Smooth muscle cell (in vitro differentiated cells): ENCODE measurements around the gene C5AR2. TPM values are rescaled to one million over a fixed set of nuclear protein-coding genes. Genes with fewer than 3 reads are reported as not detected.

ENCODE experiments used
- DNase-seq: peaks from one replicate; lab custom pipeline; 2025; ENCODE audit not compliant: unreplicated experiment; lab: John Stamatoyannopoulos, UW
- H2AFZ ChIP-seq: fragments of 200-600 bp; sonication (generic); 2 replicates; pipeline ENCODE4 v1.6.0; 2016; ENCODE audit warnings: antibody characterized with exemption, low read depth, mild to moderate bottlenecking
- H3F3A ChIP-seq: fragments of 200-600 bp; sonication (generic); 2 replicates; pipeline ENCODE4 v1.6.0; 2017; ENCODE audit warnings: antibody characterized with exemption, low read depth
- H3K27ac ChIP-seq: fragments of 200-600 bp; sonication (generic); 2 replicates; pipeline ENCODE4 v1.5.1; 2016; ENCODE audit warnings: low read depth, mild to moderate bottlenecking
- H3K27me3 ChIP-seq: fragments of 200-600 bp; sonication (generic); 2 replicates; pipeline ENCODE4 v1.6.1; 2016; ENCODE audit warnings: low read depth, mild to moderate bottlenecking
- H3K36me3 ChIP-seq: fragments of 200-600 bp; sonication (generic); 2 replicates; pipeline ENCODE4 v1.5.1; 2016; ENCODE audit warnings: low read depth
- H3K4me1 ChIP-seq: fragments of 200-600 bp; sonication (generic); 2 replicates; pipeline ENCODE4 v1.5.1; 2016; ENCODE audit warnings: low read depth
- H3K4me2 ChIP-seq: fragments of 200-600 bp; sonication (generic); 2 replicates; pipeline ENCODE4 v1.6.0; 2016; ENCODE audit warnings: mild to moderate bottlenecking
- H3K4me3 ChIP-seq: fragments of 200-600 bp; sonication (generic); 2 replicates; pipeline ENCODE4 v1.5.1; 2016; ENCODE audit warnings: mild to moderate bottlenecking
- H3K79me2 ChIP-seq: fragments of 200-600 bp; sonication (generic); 2 replicates; pipeline ENCODE4 v1.6.0; 2016; ENCODE audit warnings: low read depth, mild to moderate bottlenecking
- H3K9ac ChIP-seq: fragments of 200-600 bp; sonication (generic); 2 replicates; pipeline ENCODE4 v1.6.0; 2016; ENCODE audit warnings: low read depth
- H3K9me3 ChIP-seq: fragments of 200-600 bp; sonication (generic); replicated peaks from 2 replicates; pipeline ENCODE4 v1.5.1; 2016; ENCODE audit warnings: low read depth
- H4K20me1 ChIP-seq: fragments of 200-600 bp; sonication (generic); 2 replicates; pipeline ENCODE4 v1.6.0; 2016; ENCODE audit warnings: low read depth
- CTCF ChIP-seq: fragments of 200-600 bp; sonication (generic); IDR thresholded peaks from 2 replicates; pipeline ENCODE4 v1.5.1; 2017; ENCODE audit warnings: borderline replicate concordance, mild to moderate bottlenecking, antibody characterized with exemption; ENCODE audit not compliant: insufficient read depth, poor library complexity, severe bottlenecking
- WGBS: methylation state at CpG from one replicate; pipeline ENCODE4 v1.1.7; 2016; ENCODE audit warnings: low lambda C conversion rate; 5-methylcytosine and 5-hydroxymethylcytosine counted together
- polyA plus RNA-seq: library from polyadenylated mRNA; unstranded; fragments of >200 nt; fragmentation: Nextera tagmentation; extraction: Ambion mirVana; gene quantifications from 2 replicates; pipeline ENCODE4 v1.2.1, GENCODE V29; 2016
- total RNA-seq: library from RNA; depleted of rRNA; stranded (reverse); fragments of >200 nt; gene quantifications from 2 replicates; pipeline ENCODE4 v1.2.3, GENCODE V29; 2014

C5AR2 gene
- total and polyA plus RNA-seq, 2 experiments from 2014 or later, result 0.49 TPM; not detected in 1

DNA sequence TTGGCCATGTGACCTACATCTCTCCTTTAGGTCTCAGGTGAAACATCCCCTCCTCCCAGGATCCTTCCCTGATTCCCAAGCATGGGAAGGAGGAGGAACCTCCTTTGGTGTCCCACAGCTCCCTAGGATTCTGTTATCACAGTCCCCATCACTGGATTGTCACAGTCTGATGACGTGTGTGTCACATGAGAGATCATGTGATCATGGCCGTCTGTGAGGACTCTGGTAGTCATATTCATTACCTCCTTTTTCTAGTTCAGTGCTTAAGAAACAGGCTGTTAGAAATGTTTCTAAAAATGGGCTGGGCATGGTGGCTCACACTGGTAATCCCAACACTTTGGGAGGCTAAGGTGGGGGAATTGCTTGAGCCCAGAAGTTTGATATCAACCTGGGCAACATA is 20.1 kb downstream of the C5AR2 start:
- H3K4me2 ChIP-seq, result no peak overlapping the region
- TF ChIP-seq CTCF, result no peak

GRCh38 chr19:47353307-47353712 is 21.3 kb downstream of the C5AR2 start:
- 96% methylated on average over 24 of the region's 24 CpGs for WGBS
- Histone ChIP-seq H3K4me1 (peaks cover 10% of the 10 kb centered on the region), H4K20me1 (no peaks in the 10 kb centered on the region), H3K36me3 (peaks cover 20% of the 10 kb centered on the region), H3K79me2 (peaks cover 22% of the 10 kb centered on the region), H3K9ac (no peak overlapping the region), H3F3A (no peaks in the 10 kb centered on the region), H3K4me3 (no peak overlapping the region), H3K4me2 (no peak overlapping the region), H2AFZ (no peak overlapping the region), H3K27me3 (no peaks in the 10 kb centered on the region), H3K9me3 (no peaks in the 10 kb centered on the region), H3K27ac (no peak overlapping the region)
- TF ChIP-seq CTCF, result no peak
- no peak for DNase-seq

More for the DNA sequence above, 20.1 kb downstream of the C5AR2 start:
- Histone ChIP-seq H3K9ac (no peak overlapping the region), H3K9me3 (no peaks in the 10 kb centered on the region), H2AFZ (no peak overlapping the region), H3K36me3 (peaks cover 16% of the 10 kb centered on the region), H3K27me3 (no peaks in the 10 kb centered on the region), H4K20me1 (no peaks in the 10 kb centered on the region), H3F3A (no peaks in the 10 kb centered on the region), H3K79me2 (peaks cover 22% of the 10 kb centered on the region), H3K4me1 (peaks cover 10% of the 10 kb centered on the region), H3K4me3 (no peak overlapping the region), H3K27ac (no peak overlapping the region)
- 83% methylated on average over 2 of the region's 2 CpGs for WGBS
- no peak for DNase-seq

GRCh38 chr19:47356900-47357299 is 24.9 kb downstream of the C5AR2 start:
- Histone ChIP-seq H3K9ac (no peak overlapping the region), H3F3A (no peaks in the 10 kb centered on the region), H3K36me3 (peaks cover 20% of the 10 kb centered on the region), H3K4me1 (no peaks in the 10 kb centered on the region), H2AFZ (no peak overlapping the region), H4K20me1 (peaks cover 7% of the 10 kb centered on the region), H3K27me3 (no peaks in the 10 kb centered on the region), H3K27ac (no peak overlapping the region), H3K4me2 (no peak overlapping the region), H3K9me3 (no peaks in the 10 kb centered on the region), H3K79me2 (no peaks in the 10 kb centered on the region), H3K4me3 (no peak overlapping the region)
- 96% methylated on average over 6 of the region's 6 CpGs for WGBS
- no peak for TF ChIP-seq CTCF
- DNase-seq, result no peak
